GM19438 (cell line): ENCODE data around the gene MAP3K5.
"Not testable (repeated sequence)": the region's sequence is repeated elsewhere in the genome, so short reads cannot be mapped to it uniquely, and the experiment has no call there.

Source experiments
- ATAC-seq: cut with Tn5 transposase; IDR thresholded peaks from one replicate; pipeline ENCODE4 v1.9.1; 2021; ENCODE audit warnings: low read depth; ENCODE audit not compliant: unreplicated experiment

MAP3K5 gene

DNA sequence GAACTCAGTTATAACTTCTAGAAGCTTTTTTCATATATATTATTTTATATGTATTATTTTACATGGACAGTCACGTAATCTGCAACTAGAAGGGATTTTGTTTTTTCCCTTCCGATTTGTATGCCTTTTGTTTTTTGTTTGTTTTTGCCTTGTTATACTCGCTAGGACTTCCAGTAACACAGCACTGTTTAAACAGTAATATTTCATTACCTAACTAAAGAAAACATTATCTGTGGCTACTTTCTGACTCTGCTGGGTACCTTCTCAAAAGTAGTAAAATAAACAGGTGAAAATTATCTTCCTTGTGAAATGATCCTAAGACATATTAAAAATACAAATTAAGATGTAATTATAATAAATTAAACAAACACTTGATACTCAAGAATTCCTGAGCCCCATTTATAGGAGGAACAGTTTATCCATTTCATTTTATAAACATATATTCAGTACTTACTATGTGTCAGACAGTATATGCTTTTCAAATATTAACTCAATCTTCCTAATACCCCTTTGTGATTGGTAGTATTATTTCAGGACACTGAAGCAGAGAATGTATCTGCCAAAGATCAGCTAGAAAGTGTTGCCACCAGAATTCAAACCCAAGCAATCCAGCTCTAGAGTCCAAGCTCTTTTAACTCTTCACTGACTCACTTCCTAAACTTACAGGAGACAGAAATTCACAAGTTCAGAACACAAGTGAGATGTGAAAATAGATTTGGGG lies 65.3 kb downstream of the MAP3K5 start:
- no peak for ATAC-seq

DNA sequence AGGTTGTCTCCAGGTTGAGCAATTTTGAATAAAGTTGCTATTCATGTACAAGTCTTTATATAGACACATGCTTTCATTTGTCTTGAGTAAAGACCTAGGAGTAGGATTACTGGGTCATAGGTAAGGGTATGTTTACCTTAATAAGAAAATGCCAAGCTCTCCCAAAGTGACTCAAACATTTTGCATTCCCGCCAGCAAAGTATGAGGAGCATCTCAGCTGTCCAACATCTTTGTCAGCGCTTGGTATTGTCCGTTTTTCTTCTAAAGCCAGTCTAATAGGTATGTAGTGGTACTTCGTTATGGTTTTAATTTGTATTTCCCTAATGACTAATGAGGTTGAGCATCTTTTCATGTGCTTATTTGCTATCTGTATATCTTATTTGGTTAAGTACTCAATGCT lies 67.2 kb downstream of the MAP3K5 start:
- ATAC-seq = no peak

DNA sequence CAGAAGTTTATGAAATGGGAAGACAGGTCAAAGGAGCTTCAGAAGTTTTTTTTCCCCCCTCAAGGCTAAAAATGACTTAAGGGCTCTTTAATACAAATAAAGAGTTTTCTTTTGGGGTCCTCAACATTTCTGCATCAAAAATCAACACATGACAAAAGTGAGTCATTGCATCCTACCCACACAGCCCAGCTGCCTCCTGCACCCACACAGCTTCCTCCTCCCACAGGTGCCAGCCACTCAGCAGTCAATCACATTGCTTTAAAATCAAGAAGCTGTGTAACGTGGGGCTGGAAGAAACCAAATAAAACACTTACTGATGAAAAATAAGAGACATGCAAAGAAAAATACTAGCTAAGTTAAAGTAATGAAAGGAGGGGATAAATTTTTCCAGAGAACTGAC lies 68.5 kb downstream of the MAP3K5 start:
- ATAC-seq = no peak

DNA sequence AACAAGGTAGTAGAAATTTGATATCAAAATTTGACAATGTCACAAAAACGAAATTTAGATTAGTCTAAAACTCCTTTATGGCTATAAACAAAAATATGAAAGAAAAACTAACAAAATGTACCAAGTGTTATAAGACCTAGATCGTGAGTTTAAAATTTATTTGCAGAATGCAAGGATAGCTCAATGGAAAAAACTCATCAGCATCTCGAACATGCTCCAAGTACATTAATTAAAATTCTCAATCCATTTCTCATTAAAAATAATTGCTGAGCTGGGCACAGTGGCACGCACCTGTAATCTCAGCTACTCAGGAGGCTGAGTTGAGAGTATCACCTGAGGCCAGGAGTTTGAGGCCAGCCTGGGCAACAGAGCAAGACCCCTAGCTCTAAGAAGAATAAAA lies 70.8 kb downstream of the MAP3K5 start:
- ATAC-seq = no peak

DNA sequence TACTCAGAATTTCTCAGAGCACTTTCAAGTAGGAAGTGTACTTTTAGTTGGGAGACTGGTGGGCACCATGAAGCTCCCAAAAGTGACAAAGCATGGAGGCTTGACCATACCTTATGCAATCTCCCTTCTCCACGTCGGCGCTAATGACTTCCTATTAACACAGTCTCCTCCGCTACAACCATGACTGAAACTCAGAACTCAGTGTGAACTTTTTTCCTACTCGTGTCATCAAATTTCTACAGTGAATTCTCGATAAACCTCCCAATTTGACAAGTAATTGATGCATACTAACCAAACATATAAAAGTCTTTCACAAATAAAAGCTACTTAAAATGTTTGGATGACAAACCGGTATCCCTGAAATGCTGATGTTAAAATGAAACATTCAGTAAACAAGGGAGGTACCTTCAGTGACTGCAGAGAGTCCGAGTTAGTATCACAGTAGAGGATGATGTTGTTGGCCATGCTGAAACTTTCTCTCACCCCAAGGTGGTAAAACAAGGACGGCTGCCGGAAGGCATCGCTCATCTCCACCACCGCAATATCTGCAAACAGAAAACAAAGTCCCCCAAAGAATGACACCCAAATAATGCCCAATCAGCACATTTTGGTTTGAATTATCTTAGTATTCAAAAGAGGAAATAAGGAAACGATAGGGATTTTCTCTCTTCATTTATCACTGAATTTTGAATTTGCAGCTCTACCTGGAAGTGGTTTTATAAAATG lies 72.1 kb downstream of the MAP3K5 start:
- peak; percentile 42 for ATAC-seq

DNA sequence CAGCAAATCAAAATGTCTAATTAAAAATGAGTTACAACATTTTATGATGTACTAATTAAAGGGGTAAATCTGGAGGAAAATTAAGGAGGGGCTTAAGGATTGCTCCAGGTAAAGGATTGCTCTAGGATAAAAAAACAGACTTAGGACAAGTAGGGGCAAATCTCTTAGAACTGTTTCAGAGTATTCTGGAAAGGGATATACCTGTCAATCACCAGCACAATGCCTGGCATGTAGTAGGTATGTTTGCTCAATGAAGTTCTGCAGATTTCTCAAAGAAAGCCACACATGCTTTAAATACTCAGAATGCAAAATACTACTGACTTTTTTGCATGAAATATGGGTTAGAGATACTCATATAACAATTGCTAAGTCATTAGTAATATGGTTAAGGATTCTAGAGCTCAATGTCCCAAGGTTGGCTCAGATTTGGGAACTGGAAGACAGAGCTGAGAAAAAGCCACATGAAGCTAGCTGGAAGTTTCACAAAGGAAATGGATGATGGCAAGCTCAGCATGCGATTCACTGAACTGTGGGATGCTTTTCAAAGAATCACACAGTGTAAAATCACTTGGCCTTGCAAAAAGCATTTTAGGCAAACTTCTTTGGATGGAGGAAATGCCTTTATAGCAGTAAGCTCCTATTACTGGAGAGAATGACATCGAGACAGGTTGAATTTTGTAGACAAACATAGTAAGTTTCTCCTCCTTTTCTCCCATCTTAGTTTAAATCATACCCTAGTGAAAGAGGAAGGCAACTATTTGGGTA lies 72.8 kb downstream of the MAP3K5 start:
- peak; percentile 45 for ATAC-seq

DNA sequence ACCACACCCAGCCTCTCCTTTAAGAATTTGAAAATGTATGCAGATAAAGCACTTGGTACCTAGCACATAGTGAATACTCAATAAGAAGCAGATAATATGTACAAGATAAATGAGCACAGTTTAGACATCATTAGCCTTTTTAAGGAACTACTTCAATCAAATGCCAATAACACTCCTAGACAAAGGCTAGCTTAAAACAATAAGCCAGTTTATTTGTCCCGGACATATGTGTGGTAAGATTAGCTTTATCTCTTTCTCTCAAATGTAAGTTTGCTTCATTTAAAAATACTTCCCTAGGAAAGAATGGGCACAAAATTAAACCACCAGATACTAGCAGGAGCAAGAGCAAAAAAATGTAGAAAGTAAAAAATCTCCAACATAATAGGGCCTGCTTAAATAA lies 73.8 kb downstream of the MAP3K5 start:
- no peak for ATAC-seq

DNA sequence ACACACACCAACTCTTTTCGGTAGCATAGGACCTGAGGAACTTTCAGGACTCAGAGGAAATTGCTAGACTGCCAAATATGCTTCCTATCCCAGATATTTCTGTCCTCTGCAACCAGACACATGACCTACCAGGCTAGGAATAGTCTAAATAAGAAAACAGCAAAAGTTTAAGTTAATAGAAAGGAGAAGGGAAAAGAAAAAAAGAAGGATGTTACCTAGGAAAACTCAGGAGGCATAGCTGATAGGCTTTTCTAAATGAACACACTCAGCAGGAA lies 74.6 kb downstream of the MAP3K5 start:
- peak; percentile 19 for ATAC-seq

DNA sequence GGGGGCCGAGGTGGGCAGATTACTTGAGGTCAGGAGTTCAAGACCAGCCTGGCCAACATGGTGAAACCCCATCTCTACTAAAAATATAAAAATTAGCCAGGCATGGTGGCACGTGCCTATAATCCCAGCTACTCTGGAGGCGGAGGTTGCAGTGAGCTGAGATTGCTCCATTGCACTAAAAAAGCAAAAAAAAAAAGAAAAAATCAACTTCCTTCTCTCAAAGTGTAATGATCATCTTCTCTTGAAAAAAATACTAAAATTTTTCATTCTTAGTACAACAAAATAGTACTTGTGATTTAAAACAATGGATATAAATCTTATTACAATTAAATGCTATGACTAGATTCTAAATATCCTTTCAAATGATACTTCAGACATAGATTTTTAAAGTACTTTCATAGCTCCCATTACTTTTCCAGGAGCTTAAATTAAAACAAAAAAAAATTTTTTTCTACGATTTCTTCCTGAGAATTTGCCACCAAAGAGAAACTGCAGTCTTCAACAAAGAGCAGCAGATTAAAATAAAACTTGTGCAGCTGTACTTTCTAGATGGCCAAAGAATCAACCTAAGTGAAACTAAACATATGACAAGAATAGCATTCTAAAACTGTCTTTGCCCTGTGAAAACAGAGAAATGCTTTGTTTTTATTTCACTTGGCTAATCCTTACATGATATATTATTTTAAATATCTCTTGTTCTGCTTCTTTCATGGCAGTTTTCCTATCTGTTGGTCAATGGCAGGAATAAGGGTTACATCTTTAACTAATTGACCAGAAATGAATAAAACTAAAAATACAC lies 75.2 kb downstream of the MAP3K5 start:
- ATAC-seq = peak; percentile 47

DNA sequence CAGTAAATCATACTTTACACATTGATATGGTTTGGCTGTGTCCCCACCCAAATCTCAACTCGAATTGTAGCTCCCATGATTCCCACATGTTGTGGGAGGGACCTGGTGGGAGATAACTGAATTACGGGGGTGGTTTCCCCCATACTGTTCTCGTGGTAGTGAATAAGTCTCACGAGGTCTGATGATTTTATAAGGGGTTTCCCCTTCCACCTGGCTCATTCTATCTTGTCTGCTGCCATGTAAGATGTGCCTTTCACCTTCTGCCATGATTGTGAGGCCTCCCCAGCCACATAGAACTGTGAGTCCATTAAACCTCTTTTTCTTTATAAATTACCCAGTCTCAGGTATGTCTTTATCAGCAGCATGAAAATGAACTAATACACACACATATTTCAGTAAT lies 79.6 kb downstream of the MAP3K5 start:
- not testable (repeated sequence) for ATAC-seq

DNA sequence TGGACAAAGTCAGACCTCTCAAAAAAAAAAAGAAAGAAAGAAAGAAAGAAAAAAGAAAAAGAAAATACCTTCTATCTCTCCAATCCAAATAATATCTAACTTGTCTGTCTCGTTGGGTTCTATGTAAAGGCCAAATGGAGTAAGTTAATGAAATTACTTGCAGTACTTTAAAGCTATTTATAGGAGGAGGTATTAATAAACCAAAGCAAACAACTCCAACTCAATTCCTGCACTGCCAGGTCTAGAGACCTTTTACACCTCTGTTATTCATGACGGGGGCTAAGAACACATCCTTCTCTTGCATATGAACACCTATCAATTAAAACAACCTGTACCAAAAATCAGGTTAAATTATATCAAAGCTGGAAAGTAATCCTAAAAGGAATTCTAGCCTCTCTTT lies 80.6 kb downstream of the MAP3K5 start:
- ATAC-seq = no peak

DNA sequence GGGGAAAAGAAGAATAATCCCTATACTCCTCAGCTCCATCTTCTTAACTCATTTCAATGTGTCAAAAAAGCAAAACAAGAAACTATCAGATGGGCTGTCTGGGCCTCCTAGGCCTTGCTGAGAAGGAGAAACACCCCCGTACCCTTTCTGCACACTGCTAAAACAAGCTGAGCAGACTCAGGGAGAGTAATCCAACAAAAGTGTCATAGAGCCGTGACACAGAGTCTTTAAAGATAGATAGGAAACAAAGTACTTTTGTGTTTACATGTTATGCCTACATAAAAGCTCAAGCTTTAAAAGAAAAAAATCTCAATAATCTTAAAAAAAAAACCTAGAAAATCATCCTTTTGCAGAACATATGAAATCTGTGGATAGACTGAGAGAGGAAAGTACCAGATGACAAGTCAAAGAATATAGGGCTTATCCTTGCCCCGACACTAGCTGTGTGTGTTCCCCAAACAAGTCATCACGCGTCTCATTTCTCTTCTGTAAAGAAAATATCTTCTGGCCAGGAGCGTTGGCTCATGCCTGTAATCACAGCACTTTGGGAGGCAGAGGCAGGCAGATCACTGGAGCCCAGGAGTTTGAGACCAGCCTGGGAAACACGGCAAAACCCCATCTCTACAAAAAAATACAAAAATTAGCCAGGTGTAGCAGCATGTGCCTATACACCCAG lies 81.3 kb downstream of the MAP3K5 start:
- no peak for ATAC-seq

DNA sequence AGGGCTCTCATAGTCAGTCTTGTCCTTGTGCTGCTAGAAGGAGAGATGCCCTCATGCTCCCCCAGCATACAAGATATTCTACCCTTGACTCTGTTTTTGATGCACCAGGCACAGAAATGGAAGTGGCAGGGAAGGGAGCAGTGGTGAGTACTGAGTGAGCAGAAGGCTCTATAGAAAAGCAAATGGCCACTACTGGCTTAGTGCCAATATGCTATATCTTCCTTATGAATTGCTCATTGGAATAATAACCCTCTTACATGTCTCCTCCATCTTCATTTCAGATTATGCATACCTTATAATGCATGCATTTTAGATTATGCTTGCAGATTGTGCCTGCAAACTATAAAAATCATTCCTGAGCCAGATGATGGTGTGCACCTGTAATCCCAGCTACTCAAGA lies 82.8 kb downstream of the MAP3K5 start:
- no peak for ATAC-seq

DNA sequence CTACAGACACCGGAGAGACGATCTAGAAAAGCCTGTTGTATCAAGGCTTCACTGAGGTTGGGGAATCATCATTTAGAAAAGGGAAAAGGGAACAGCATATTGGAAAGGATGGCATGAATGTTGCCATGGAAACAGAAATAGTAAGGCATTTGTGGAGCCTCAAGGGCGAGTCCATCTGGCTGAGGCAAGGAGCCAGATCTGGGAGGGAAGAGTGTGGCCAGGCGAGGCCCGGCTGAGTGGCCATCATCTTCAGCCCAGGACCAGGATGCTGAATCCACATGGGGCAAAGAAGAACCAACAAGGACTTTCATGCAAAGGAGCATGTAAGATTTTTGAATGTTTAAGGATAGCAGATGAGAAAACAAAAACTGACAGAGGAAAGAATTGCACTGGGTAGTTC lies 85.8 kb downstream of the MAP3K5 start:
- ATAC-seq = no peak

DNA sequence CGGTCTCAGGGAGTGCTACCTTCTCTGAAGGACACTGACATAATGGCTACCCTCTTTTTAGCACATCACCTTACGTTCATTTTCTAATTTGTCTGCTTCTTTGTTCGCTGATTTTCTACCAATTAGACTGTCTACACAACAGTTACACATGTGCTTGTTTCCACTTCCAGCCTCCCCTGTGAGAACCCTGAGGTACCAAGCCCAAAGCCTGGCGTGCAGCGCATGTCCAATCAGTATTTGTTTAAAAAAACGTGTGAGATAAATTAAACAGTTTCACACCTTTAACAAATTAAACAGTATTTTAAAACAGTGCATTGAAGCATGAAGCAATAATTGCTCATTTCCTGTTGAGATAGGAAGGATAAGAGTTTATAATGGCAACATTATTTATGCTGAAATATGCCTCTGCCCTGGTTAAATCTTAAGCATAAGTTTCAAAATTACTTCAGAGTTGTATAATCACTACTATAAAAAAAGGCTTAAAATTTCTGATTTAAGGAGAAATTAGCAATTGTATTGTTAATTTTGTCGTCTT lies 88.9 kb downstream of the MAP3K5 start:
- no peak for ATAC-seq

DNA sequence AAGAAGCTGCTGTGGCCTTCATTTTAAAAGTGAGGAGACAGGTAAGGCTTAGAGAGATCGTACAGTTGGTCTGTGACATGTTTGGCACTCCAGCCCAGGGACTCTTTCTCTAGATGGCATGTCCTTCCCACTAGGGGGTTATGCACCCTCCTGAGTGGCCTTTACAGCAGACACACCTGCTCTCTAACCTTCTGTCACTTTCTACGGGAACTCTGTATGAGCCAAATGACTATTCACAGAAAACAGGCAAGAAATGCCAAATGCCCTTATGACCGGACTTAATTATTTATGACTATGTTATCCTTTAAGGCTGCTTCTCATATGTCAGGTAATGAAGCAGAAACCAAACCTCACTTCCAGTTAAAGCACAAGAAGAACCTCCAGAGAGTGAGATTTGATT lies 91.2 kb downstream of the MAP3K5 start:
- no peak for ATAC-seq

DNA sequence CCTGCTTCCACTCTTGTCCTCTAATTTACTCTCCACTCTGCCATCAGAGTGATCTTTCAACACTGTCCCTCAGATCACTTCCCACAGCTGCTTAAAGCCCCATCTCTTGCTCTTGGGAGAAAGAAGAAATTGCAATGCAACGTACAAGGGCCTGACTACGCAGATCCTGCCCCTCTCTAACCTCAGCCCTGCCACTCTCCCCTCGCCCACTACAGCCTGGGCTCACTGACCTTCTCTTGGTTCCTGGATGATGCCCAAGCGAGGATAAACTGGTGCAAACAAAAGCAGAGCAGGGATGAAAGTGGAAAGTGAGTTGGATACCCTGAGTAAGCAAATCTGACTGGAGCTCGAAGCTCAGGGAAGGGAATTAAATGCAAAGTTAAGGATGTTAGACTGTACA lies 92.9 kb downstream of the MAP3K5 start:
- ATAC-seq = no peak

DNA sequence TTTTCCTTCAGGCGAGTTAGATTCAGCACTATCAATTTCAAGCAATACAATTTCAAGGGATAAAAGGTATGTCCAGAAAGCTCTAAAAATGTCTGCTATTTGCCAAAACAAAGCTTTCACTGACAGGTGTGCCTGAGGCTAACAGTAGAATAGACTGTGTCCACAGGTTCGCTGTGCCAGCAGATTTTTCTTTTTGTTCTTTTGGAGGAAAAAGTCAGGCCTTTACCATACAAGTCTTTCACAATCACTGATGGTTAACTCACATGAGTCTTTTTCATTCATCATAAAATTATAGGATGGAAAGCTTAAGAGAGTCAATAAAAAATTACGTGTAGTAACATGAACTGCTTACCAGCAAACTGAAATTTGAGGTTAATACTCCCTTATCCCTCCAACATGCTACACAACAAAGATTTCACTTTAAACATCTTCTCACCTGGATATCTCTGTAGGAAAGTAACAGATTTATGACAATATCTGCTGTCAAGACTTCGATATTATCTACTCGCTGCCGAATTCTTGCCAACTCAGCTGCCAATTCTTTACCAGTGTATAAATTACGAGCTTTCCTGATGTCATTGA lies 95.4 kb downstream of the MAP3K5 start:
- no peak for ATAC-seq

DNA sequence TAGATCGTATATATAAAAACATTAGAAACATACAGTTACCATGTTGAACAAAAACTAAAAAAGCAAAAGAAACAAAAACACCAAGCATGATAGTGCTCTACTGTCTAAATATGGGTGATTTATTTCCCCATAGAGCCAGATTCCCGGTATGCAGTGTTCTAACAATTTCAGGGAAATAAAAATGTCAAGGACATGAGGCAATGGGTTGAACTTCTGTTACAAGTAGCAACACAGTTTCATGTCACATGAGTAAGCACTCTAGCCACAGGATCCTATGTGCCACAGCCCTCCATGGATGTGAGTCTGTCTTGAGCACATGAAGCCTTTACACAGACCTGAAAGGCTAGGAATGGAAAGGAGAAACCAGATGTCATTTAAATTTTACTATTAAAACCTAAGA lies 96.0 kb downstream of the MAP3K5 start:
- no peak for ATAC-seq

DNA sequence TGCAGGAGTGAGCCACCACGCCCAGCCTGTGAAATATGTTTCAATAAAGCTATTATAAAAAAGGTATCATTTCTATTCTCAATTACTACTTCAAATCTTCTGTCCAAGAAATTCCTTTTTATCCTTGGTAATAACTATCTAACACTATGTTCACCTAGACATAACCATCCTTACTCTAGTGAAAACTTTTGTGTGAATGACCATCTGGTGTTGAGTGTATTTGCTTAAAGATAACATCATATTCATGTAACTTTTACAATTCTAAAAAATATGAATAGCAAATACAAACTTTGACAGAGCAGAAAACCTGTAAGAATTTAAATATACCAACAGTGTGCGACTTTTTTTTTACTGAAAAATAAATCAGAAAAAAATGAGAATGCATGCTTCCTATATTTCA lies 96.9 kb downstream of the MAP3K5 start:
- ATAC-seq = no peak
